Measurements from ENCODE around the gene MYCL.
A peak's percentile ranks its signal among the peaks of the same experiment; 100 is the strongest.

- TF ChIP-seq CTCF (IDR thresholded peaks at IDR 0.05 in 8 of 11, conservative IDR thresholded peaks at IDR 0.05 in 3 of 11) (peak in 10 of 11 experiments; percentile 20 to 73 (median 61)), POLR2A (IDR thresholded peaks at IDR 0.05) (no peak), POLR2AphosphoS5 (IDR thresholded peaks at IDR 0.05) (no peak)
These were observed 17.8 kb upstream of the MYCL start for GRCh38 chr1:39919545-39919944.

All from spleen (tissue), 7 donors.